Testis (tissue), 2 donors: Measurements from ENCODE around the gene PTPN13.

Experiments
- POLR2A ChIP-seq: fragments of 450-650 bp; IDR thresholded peaks from one replicate; pipeline ENCODE4 v1.6.1; 2017; ENCODE audit warnings: antibody characterized with exemption, mild to moderate bottlenecking, moderate library complexity
- TF ChIP-seq, protein P1 (sequence below), 3 experiments: fragments of 450-650 bp in 2 of 3; fragments of 200-600 bp in 1 of 3; sonication (generic) in 1 of 3; IDR thresholded peaks; one replicate each; pipeline ENCODE4 v1.5.1; 2016 to 2019; ENCODE audit warnings: antibody characterized with exemption in 3 of 3, mild to moderate bottlenecking in 2 of 3, moderate library complexity in 1 of 3

- no peak for TF ChIP-seq POLR2A
- TF ChIP-seq, protein P1, sequence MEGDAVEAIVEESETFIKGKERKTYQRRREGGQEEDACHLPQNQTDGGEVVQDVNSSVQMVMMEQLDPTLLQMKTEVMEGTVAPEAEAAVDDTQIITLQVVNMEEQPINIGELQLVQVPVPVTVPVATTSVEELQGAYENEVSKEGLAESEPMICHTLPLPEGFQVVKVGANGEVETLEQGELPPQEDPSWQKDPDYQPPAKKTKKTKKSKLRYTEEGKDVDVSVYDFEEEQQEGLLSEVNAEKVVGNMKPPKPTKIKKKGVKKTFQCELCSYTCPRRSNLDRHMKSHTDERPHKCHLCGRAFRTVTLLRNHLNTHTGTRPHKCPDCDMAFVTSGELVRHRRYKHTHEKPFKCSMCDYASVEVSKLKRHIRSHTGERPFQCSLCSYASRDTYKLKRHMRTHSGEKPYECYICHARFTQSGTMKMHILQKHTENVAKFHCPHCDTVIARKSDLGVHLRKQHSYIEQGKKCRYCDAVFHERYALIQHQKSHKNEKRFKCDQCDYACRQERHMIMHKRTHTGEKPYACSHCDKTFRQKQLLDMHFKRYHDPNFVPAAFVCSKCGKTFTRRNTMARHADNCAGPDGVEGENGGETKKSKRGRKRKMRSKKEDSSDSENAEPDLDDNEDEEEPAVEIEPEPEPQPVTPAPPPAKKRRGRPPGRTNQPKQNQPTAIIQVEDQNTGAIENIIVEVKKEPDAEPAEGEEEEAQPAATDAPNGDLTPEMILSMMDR (IDR thresholded peaks at IDR 0.05): no peak
Observed at GRCh38 chr4:86809809-86810208, 215.7 kb downstream of the PTPN13 start.
